Hematopoietic multipotent progenitor cell treated with erythropoietin and hydrocortisone succinate and interleukin-3 and kit ligand, for 4 days (in vitro differentiated cells): Measurements from ENCODE around the gene MEGF10.
"Not testable (repeated sequence)": the region's sequence is repeated elsewhere in the genome, so short reads cannot be mapped to it uniquely, and the experiment has no call there.

Experiments used
- DNase-seq: peaks from one replicate; pipeline ENCODE4 v3.0.0-alpha.2; 2015

MEGF10 gene

DNA sequence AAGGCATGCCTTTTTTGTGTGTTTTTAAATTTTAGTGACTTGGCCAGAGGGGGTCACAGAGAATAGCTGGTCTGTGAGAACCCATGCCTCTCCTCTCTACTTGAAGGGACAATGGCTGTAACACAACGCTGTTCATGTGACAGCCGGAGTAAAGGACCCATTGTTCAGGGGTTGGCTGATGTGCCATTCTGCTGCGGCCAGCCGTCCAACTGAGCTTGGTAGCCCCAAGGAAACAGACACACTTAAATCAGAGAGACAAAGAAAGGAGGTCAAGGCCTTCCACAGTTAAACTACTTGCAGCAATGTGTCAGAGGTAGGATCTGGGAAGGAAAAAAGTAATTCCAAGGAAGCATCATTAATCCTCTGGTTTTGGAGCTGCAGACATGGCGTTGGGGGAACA, 8.1 kb downstream of the MEGF10 start:
- DNase-seq: no peak

- DNase-seq: peak; percentile 10
These were observed 9.1 kb downstream of the MEGF10 start for GRCh38 chr5:127299678-127300077.

GRCh38 chr5:127302509-127302908, 11.9 kb downstream of the MEGF10 start:
- DNase-seq: no peak

DNA sequence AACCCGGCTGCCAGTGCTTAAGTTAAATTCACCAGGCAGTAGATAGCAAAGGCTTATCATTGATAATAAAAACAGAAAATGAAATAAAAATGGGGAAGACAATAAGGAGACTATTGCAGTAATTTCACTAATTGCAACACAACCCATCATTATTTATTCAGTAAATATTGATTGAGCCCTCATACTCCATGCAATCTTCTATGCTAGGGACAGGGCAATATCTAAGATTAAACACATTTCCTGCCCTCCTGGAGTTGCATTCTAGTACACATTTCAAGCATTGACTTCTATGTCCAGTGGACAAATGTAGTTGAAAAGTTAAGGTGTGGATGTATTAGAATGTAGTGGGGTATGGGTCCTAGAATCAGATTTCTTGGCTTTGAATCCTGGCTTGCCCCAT, 12.8 kb downstream of the MEGF10 start:
- no peak for DNase-seq

- DNase-seq: no peak
These were observed 14.9 kb downstream of the MEGF10 start for GRCh38 chr5:127305493-127305892.

DNA sequence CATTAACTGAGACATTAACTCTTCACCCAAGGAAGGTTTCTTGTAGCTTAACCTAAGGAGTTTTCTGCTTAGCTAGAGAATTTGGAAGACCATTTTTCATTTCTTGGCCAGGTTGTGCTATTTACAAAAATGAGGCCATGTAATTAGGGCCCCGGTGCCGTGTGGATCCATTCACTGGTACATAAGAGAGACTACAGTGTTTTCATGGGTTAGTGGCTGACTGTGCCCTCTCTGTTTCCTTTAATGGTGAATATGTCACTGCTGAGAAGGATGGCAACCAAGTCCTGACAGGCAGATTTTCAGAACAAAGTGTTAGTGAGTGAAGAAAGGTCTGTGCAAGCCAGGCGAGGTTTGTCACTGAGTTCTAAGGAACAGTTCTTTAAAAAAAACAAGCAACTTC, 15.4 kb downstream of the MEGF10 start:
- no peak for DNase-seq

DNA sequence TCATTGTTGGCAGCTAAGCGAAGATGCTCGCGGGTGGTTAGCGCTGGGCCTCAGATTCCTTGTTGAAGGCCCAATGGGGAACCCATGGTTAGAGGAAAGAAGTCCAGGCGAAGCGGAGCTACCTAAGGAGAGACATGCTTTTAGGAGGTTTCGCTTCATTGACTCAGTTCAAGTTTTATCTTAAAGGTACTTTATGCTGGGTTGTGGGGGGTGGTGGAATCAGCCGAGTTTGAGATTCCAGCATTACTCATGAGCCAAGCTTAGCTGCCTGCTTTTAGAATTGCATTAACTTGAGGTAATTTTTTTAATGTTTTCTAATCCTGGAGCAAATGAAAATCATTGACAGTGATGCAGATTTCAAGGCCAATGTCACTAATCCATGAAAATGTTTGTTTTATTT, 16.1 kb downstream of the MEGF10 start:
- no peak for DNase-seq

- DNase-seq: no peak
These were observed 17.3 kb downstream of the MEGF10 start for GRCh38 chr5:127307868-127308267.

- not testable (repeated sequence) for DNase-seq
These were observed 17.7 kb downstream of the MEGF10 start for GRCh38 chr5:127308325-127308724.

DNA sequence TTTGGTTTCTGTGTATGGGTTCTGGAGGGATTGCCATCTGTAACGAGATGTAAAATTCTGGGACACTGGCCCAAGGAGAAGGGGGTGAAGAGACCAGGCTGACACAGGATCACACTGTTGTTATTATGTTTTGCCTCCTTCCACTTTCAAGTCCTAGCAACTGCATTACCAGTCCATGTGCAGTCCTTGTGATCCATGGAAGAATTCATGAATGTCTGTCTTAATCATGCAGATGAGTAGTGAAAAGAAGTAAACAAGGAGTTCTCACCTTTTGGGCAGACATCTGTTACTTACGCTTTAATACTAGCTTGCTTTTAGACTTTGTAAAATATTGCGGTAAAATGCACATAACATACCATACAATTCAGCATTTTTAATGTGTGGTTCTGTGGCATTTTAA, 18.3 kb downstream of the MEGF10 start:
- no peak for DNase-seq

- no peak for DNase-seq
These were observed 20.8 kb downstream of the MEGF10 start for GRCh38 chr5:127311349-127311748.

GRCh38 chr5:127311781-127312525, 21.4 kb downstream of the MEGF10 start:
- no peak for DNase-seq

DNA sequence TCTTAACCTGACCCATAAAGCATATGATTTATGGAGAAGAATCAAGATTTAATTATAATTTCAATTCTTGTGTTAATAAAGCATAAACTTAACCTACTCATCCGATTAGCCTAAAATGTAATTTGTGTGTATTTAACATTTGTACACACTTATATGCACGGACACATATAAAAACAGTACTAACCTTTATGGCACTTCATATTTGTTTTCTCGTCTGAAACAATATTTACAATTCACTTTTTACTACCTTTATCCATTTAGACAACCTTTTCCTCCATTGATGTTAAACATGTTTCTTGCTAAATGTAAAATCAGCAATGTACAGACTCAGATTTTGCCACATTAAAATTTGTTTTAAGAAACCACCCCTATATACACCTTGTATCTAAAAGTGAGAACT, 22.8 kb downstream of the MEGF10 start:
- DNase-seq: no peak

GRCh38 chr5:127313847-127314473, 23.4 kb downstream of the MEGF10 start:
- peak; percentile 69 for DNase-seq

GRCh38 chr5:127316011-127316410, 25.4 kb downstream of the MEGF10 start:
- no peak for DNase-seq

- not testable (repeated sequence) for DNase-seq
These were observed 26.8 kb downstream of the MEGF10 start for GRCh38 chr5:127317385-127317784.

GRCh38 chr5:127320032-127320965, 29.7 kb downstream of the MEGF10 start:
- peak; percentile 84 for DNase-seq

GRCh38 chr5:127321465-127321864, 30.9 kb downstream of the MEGF10 start:
- no peak for DNase-seq

DNA sequence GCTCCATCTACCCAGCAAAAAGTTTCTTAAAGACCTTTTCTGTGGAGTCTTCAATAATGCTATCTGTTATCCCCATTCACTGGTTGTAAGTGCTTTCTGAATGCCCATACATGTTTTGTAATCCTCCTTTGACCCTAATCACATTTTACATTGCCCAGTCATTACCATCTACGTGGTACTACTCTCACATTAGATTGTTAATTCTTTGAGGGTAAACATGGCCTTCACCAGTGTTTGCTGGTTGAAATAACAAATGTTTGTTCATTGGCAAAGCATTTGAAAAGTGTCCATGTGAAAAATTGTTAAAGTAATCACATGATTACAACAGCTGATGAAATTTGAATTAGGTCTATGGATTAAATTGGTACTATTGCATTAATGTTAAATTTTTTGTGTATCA, 31.8 kb downstream of the MEGF10 start:
- DNase-seq: no peak

GRCh38 chr5:127324756-127325155, 34.2 kb downstream of the MEGF10 start:
- DNase-seq: peak; percentile 46

DNA sequence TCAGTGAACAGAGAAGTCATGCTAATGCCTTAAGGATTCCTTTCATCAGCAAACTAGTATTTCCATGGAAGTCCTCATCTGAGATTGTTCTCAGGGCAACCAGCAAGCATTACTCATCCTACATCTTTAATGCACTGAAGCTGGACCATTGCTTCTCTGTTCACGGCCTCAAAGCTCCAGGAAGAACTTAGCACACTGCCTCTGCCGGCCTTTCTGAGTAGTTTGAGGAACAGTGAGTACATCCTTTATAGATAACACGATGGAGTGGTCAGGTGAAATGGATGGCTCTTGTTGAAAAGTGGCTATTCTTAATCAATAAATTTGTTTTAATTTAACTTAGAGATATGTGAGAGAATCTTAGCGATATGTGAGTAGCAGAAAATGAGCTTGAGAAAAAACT, 35.8 kb downstream of the MEGF10 start:
- no peak for DNase-seq

DNA sequence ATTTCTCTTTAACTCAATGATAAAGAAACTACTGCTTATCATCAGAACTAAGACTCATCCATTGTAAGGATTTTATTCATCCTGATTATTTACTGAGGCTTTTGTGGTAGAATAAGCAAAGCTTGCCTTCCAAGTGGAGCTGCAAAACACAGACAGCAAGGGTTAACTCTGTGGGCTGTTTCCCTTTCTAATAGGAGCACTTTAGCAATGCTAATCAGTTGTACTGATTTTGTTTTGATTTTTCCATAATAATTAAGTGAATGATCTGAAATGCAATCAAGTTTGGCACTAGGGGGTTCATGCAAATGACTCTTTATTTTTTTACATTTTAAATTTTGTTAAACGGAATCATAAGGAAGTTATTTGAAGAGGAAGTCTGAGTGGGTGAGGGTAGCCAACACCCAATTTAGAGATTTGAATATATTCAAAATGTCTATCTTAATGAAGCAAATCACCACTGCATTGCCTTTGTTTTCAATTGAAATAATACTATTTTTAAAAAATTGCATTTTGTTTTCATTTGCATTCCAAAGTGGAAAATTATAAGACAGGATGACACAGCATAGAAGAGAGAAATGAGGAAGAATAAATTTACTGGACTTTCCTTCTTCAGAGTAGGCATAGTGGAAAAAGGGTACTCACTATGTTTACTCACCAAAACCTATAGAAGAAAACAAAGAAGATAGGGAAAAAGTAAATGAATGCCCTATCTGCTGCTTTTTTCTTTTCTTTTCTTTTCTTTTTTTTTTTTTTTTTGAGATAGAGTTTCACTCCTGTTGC, 36.6 kb downstream of the MEGF10 start:
- no peak for DNase-seq

DNA sequence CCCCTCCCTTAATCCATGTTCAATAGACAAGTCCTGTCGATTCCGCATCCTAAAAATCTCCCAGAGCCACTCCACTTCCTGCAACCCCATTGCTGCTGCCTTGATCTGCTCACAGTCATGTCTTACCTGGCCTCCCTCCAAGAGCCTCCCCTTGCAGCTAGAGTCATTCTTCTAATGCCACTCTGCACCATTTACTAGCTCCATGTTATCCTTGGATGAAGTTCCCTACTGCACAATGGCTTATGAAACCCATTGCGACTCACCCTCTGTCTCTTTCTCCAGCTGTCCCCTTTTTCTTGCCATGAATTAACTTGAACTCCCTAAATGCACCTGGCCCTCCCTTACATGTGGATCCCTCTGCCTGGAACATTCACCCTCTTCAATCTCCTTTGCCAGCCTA, 39.5 kb downstream of the MEGF10 start:
- DNase-seq: no peak
